Adrenal gland (tissue), 12 donors: Measurements from ENCODE around the gene SREBF1. TPM values are rescaled to one million over a fixed set of nuclear protein-coding genes. Genes with fewer than 3 reads are reported as not detected.

ENCODE experiments used
- DNase-seq, 7 donors: peaks; one replicate each; pipeline ENCODE4 v3.0.0-alpha.2; 2019 to 2020
- H3K27ac ChIP-seq, 5 donors: fragments of 200-600 bp; sonication (generic) in 4 of 5; 1 replicate in 3 of 5; 2 replicates in 2 of 5; pipeline versions ENCODE4 v1.5.1 to v1.8.0; 2016 to 2020; ENCODE audit warnings: mild to moderate bottlenecking in 1 of 5
- H3K27me3 ChIP-seq: fragments of 200-600 bp; 2 replicates; pipeline ENCODE4 v1.8.0; 2021
- H3K36me3 ChIP-seq, 2 donors: fragments of 200-600 bp; replicated peaks in 1 of 2; 1 replicate in 1 of 2; 2 replicates in 1 of 2; pipeline versions ENCODE4 v1.5.1 to v1.8.0; 2018 to 2022
- H3K4me1 ChIP-seq, 2 donors: fragments of 200-600 bp; replicated peaks in 1 of 2; 1 replicate in 1 of 2; 2 replicates in 1 of 2; pipeline versions ENCODE4 v1.5.1 to v1.8.0; 2018 to 2021
- H3K4me3 ChIP-seq, 4 donors: fragments of 200-600 bp; sonication (generic) in 3 of 4; one replicate each; pipeline ENCODE4 v1.5.1; 2016 to 2018
- H3K9me3 ChIP-seq, 3 donors: fragments of 200-600 bp; sonication (generic) in 1 of 3; replicated peaks in 1 of 3; 1 replicate in 2 of 3; 2 replicates in 1 of 3; pipeline versions ENCODE4 v1.5.1 to v1.8.0; 2016 to 2021
- POLR2A ChIP-seq, 2 donors: fragments of 450-650 bp; IDR thresholded peaks; one replicate each; pipeline ENCODE4 v1.6.1; 2017; ENCODE audit warnings: antibody characterized with exemption in 2 of 2, mild to moderate bottlenecking in 2 of 2, moderate library complexity in 1 of 2
- WGBS, 4 donors: extraction: QIAGEN DNeasy Blood & Tissue Kit in 2 of 4; methylation state at CpG; one replicate each; pipeline versions ENCODE4 v1.1.5 to v1.1.7; 2013 to 2017; 5-methylcytosine and 5-hydroxymethylcytosine counted together
- intact Hi-C, 2 donors: fragments of 100-400 bp; cut with DNase I; formaldehyde crosslinking; loops; one replicate each; pipeline versions ENCODE4 v1.14.1 to v1.15.0; 2022 to 2023
- polyA plus RNA-seq, 3 donors: library from polyadenylated mRNA; stranded (reverse); fragments of 200-250 nt in 2 of 3; fragments of 350-450 nt in 1 of 3; fragmentation: Illumina TruSeq in 1 of 3; extraction: RNeasy Lipid Tissue Mini Kit (QIAGEN cat#74804) in 1 of 3; gene quantifications; one replicate each; pipeline ENCODE4 v1.2.3, GENCODE V29; 2013 to 2014
- total RNA-seq, 9 donors: library from RNA; depleted of rRNA in 4 of 9; stranded (reverse); fragments of >200 nt in 4 of 9; fragments of 120-200 nt in 1 of 9; fragmentation: NEBNext Ultra II Directional in 1 of 9; extraction: Animal tissue kit (Norgen Biotek cat#: 25700) in 1 of 9; gene quantifications; one replicate each; pipeline versions ENCODE4 v1.1.0 to v1.2.4, GENCODE V29; 2013 to 2023
- TF ChIP-seq, protein P1 (sequence below), 6 experiments: fragments of 450-650 bp in 4 of 6; fragments of 200-600 bp in 2 of 6; sonication (generic) in 1 of 6; IDR thresholded peaks; 1 replicate in 5 of 6; 2 replicates in 1 of 6; pipeline versions ENCODE4 v1.5.1 to v1.8.0; 2016 to 2021; ENCODE audit warnings: antibody characterized with exemption in 6 of 6, mild to moderate bottlenecking in 2 of 6, moderate library complexity in 1 of 6
- donor health status: healthy with polysubstance abuse.
- donor health status: Bipolar disorder and iron deficiency.
- donor health status: DM: yes; HTN: yes; CAD: no.
- donor health status: DM: no; HTN: no; CAD: no.
- donor health status: DM: no; HTN: no; CAD: no.
- donor health status: DM: yes; HTN: yes; CAD: no.

The SREBF1 gene
- total and polyA plus RNA-seq, 12 donors, result 48.2 to 850 (median 576) TPM

DNA sequence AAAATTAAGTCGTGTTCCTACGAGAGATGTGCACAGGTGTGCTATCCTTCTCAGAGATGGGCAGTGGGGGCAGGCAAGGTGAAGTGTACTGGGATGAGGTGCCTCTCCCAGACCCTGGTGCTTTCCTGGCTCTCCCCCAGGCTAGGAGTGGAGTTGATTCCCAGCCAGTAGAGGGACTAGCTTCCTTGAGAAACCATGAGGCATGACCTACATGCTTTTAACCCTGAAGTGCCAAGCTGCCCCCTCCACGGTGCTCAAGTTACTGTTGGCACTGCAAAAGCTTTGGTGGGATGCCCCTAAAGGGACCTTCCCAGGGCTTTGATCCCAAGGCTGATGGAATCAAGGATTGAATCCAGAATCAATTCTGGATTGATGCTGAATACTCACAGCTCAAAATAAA is 47.0 kb upstream of the SREBF1 start:
- H3K36me3 ChIP-seq, result peaks cover 0 to 35% of the 10 kb centered on the region in 2 donors
- no peak overlapping the region for H3K27ac ChIP-seq
- no peak for DNase-seq
- no peaks in the 10 kb centered on the region for H3K9me3 ChIP-seq
- H3K4me1 ChIP-seq, result peaks cover 4 to 16% of the 10 kb centered on the region in 2 donors
- H3K27me3 ChIP-seq, result no peaks in the 10 kb centered on the region
- intact Hi-C loops, result loop anchor here in 1 of 2 donors (10.0 kb wide), 1 partner anchor 141 kb away; no protein-coding TSS in a partner anchor
- TF ChIP-seq, protein P1, sequence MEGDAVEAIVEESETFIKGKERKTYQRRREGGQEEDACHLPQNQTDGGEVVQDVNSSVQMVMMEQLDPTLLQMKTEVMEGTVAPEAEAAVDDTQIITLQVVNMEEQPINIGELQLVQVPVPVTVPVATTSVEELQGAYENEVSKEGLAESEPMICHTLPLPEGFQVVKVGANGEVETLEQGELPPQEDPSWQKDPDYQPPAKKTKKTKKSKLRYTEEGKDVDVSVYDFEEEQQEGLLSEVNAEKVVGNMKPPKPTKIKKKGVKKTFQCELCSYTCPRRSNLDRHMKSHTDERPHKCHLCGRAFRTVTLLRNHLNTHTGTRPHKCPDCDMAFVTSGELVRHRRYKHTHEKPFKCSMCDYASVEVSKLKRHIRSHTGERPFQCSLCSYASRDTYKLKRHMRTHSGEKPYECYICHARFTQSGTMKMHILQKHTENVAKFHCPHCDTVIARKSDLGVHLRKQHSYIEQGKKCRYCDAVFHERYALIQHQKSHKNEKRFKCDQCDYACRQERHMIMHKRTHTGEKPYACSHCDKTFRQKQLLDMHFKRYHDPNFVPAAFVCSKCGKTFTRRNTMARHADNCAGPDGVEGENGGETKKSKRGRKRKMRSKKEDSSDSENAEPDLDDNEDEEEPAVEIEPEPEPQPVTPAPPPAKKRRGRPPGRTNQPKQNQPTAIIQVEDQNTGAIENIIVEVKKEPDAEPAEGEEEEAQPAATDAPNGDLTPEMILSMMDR (IDR thresholded peaks at IDR 0.05), result no peak
- no peak for TF ChIP-seq POLR2A (IDR thresholded peaks at IDR 0.05)
- WGBS, 4 donors, result 74 to 97% (median 90%) methylated on average over 3 of the region's 3 CpGs
- H3K4me3 ChIP-seq, result no peak overlapping the region

- intact Hi-C loops, result loop anchor here in 1 of 2 donors (10.0 kb wide), 1 partner anchor 143 kb away; no protein-coding TSS in a partner anchor
Measured at GRCh38 chr17:17882082-17882581, 45.3 kb upstream of the SREBF1 start.

GRCh38 chr17:17880577-17881196 is 43.9 kb upstream of the SREBF1 start:
- WGBS, 4 donors, result 93 to 100% (median 96%) methylated on average over 7 to 8 of the region's 8 CpGs
- Histone ChIP-seq H3K36me3 (peaks cover 0 to 51% of the 10 kb centered on the region in 2 donors), H3K27ac (no peak overlapping the region), H3K4me1 (peaks cover 26 to 47% of the 10 kb centered on the region in 2 donors), H3K27me3 (no peaks in the 10 kb centered on the region), H3K9me3 (no peaks in the 10 kb centered on the region), H3K4me3 (no peak overlapping the region)
- no peak for TF ChIP-seq POLR2A (IDR thresholded peaks at IDR 0.05)
- TF ChIP-seq, protein P1 (IDR thresholded peaks at IDR 0.05), result no peak
- DNase-seq, result no peak
- intact Hi-C loops, result loop anchor here in 1 of 2 donors (10.0 kb wide), 1 partner anchor 144 kb away; no protein-coding TSS in a partner anchor

More at GRCh38 chr17:17882082-17882581, 45.3 kb upstream of the SREBF1 start:
- Histone ChIP-seq H3K9me3 (no peaks in the 10 kb centered on the region), H3K27me3 (no peaks in the 10 kb centered on the region), H3K27ac (no peak overlapping the region), H3K4me1 (peaks cover 18 to 32% of the 10 kb centered on the region in 2 donors), H3K4me3 (no peak overlapping the region), H3K36me3 (peaks cover 0 to 43% of the 10 kb centered on the region in 2 donors)
- no peak for TF ChIP-seq POLR2A (IDR thresholded peaks at IDR 0.05)
- TF ChIP-seq, protein P1 (IDR thresholded peaks at IDR 0.05), result no peak
- 84 to 91% (median 87%) methylated on average over 8 of the region's 8 CpGs for WGBS, 4 donors
- DNase-seq, result no peak

DNA sequence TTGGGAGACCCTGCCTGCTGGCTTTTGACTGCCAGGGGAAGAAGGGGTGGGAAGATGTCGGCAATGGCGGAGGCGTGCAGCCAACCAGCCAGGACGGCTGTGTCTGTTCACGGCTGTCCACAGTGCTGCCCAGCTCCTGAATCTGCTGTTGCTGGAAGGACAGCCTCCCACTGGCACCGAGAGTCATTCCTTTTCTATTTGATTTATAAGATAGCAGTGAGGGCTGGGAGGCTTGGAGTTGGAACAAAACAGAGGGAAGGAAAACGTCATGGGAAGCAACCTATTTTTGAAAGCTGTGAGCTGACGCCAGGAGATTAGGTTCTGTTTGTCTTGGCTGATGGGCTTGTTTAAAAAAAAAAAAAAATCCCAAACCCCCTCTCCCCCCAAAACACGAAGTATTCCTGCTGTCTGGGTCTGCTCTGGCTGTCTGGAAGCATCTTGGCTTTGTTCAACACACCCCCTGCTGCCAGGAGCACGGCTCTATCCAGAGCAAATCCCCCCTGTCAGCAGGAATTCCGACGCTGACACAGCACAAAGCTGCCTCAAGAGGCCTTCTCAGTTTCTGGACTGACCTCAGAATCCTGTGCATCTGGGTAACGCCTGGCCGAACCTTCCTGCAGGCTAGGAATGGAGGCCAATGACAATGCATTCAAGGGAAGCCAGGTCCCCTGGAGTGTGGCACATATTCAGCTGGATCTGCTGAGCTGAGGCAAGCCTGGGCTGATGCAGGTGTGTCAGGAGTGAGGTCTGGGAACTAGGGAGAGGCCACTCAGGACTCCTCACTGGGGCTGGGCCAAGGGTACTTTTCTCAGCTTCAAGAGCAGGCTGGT is 41.0 kb upstream of the SREBF1 start:
- no peaks in the 10 kb centered on the region for H3K9me3 ChIP-seq
- 12 to 28% (median 25%) methylated on average over 11 to 14 of the region's 14 CpGs for WGBS, 4 donors
- H3K27ac ChIP-seq, result peak overlapping the region; percentile 45 to 93 (median 89)
- no peak overlapping the region for H3K4me3 ChIP-seq
- no peaks in the 10 kb centered on the region for H3K27me3 ChIP-seq
- peak; percentile 82 to 96 (median 92) for DNase-seq
- TF ChIP-seq, protein P1 (IDR thresholded peaks at IDR 0.05), result peak in 1 of 6 experiments; percentile 15
- peak; percentile 26 to 89 for TF ChIP-seq POLR2A (IDR thresholded peaks at IDR 0.05)
- intact Hi-C loops, result no loop called here
- peaks cover 0 to 36% of the 10 kb centered on the region in 2 donors for H3K36me3 ChIP-seq
- H3K4me1 ChIP-seq, result peaks cover 33 to 71% of the 10 kb centered on the region in 2 donors
